Retinal pigment epithelial cell (primary cell): ENCODE results near the gene ATP6V1C2.

ENCODE experiments used
- DNase-seq: peaks from one replicate; pipeline ENCODE4 v3.0.0-alpha.2; 2010; ENCODE audit warnings: low read depth
- H3K4me3 ChIP-seq: 2 replicates; pipeline ENCODE4 v1.5.1; 2011; ENCODE audit warnings: mild to moderate bottlenecking, low read length, control low read depth, moderate library complexity
- CTCF ChIP-seq: conservative IDR thresholded peaks from 2 replicates; pipeline ENCODE4 v1.5.1; 2011; ENCODE audit warnings: low read depth, low read length, control low read depth, inconsistent platforms

Gene ATP6V1C2

GRCh38 chr2:10742666-10743065, 21.2 kb downstream of the ATP6V1C2 start:
- no peak for TF ChIP-seq CTCF
- no peak overlapping the region for H3K4me3 ChIP-seq
- DNase-seq, result no peak

- TF ChIP-seq CTCF, result no peak
- no peak for DNase-seq
- H3K4me3 ChIP-seq, result no peak overlapping the region
Measured at GRCh38 chr2:10750610-10751009, 29.2 kb downstream of the ATP6V1C2 start.

GRCh38 chr2:10752236-10752635, 30.8 kb downstream of the ATP6V1C2 start:
- DNase-seq, result no peak
- TF ChIP-seq CTCF, result no peak
- H3K4me3 ChIP-seq, result no peak overlapping the region

- no peak for TF ChIP-seq CTCF
- DNase-seq, result no peak
- no peak overlapping the region for H3K4me3 ChIP-seq
Measured at GRCh38 chr2:10753156-10753555, 31.7 kb downstream of the ATP6V1C2 start.

GRCh38 chr2:10753876-10754275, 32.4 kb downstream of the ATP6V1C2 start:
- no peak for TF ChIP-seq CTCF
- no peak for DNase-seq
- H3K4me3 ChIP-seq, result no peak overlapping the region

GRCh38 chr2:10755621-10756020, 34.2 kb downstream of the ATP6V1C2 start:
- no peak for TF ChIP-seq CTCF
- DNase-seq, result no peak

GRCh38 chr2:10757814-10758286, 36.4 kb downstream of the ATP6V1C2 start:
- H3K4me3 ChIP-seq, result no peak overlapping the region
- no peak for DNase-seq
- no peak for TF ChIP-seq CTCF

More at GRCh38 chr2:10755621-10756020, 34.2 kb downstream of the ATP6V1C2 start:
- no peak overlapping the region for H3K4me3 ChIP-seq
